Nephron progenitor cell (in vitro differentiated cells): ENCODE data around the gene PRXL2A.

Source experiments
- DNase-seq: peaks from one replicate; pipeline ENCODE4 v3.0.0; 2021
- H3K27ac Mint-ChIP-seq: 2 replicates; pipeline ENCODE4 v1.8.0; 2021; ENCODE audit warnings: mild to moderate bottlenecking, moderate library complexity, mixed read lengths
- H3K27me3 Mint-ChIP-seq: 2 replicates; pipeline ENCODE4 v1.8.0; 2021; ENCODE audit warnings: mild to moderate bottlenecking, low read depth, mixed read lengths; ENCODE audit not compliant: poor library complexity
- H3K36me3 Mint-ChIP-seq: 2 replicates; pipeline ENCODE4 v1.8.0; 2021; ENCODE audit warnings: low read depth, mixed read lengths
- H3K4me1 Mint-ChIP-seq: 2 replicates; pipeline ENCODE4 v1.8.0; 2021; ENCODE audit warnings: mixed read lengths
- H3K4me3 Mint-ChIP-seq: 2 replicates; pipeline ENCODE4 v1.8.0; 2021; ENCODE audit warnings: mild to moderate bottlenecking, moderate library complexity, mixed read lengths
- H3K9me3 Mint-ChIP-seq: 2 replicates; pipeline ENCODE4 v1.8.0; 2021; ENCODE audit warnings: mild to moderate bottlenecking, moderate library complexity, mixed read lengths
- TF ChIP-seq, protein P1 (sequence below): fragments of 200-600 bp; sonication (generic); IDR thresholded peaks from 2 replicates; pipeline ENCODE4 v1.5.0; 2021; ENCODE audit warnings: antibody characterized with exemption

PRXL2A gene

DNA sequence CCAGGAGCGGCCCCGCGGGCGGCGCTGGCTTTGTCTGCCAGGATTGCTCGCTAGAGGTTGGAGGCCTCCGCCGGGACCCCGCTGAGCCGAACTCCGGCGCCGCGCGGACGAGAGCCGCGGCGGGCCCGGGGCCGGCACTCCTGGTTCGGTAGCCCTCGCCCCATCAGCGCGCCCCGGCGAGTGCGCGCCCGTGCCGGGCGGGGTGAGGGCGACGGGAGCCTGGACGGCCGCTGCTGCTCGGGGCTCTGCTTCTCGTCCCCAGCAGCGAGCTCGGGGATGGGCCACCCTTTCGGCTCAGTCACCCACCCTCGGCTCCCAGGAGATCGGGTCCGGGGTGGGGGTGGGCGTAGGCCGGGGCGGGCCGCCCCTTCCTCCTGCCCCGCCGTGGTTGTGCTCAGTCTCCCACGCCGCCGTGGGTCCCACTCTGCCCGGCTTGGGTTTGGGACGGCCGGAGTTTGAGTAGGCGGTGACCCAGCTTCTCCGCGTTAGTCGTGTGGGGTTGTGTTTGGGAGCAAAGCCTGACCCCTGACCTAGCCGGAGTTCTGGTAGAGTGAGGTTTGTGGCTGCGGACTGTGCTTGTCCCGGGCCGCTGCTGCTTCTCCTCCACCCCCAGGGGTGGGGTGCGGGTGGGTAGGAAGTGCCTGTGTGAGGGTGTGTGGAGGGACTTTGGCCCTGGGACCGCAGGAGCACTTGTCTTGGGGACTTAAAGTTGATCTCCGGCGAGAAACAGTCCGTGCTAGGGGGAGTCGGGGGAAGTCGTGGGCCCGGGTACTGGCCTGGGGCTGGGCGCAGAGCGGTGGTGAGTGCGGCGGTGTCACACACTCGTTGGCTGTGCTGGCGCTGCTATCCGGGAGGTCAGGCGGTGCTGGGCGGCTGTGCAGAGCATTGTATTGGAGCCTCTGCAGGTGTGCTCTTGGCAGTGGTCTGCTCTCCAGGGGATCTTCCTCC is 46.4 kb downstream of the PRXL2A start:
- Mint-ChIP-seq H3K27me3 (peaks cover 3% of the 10 kb centered on the region), H3K27ac (peak overlapping the region; percentile 97), H3K4me1 (peaks cover 41% of the 10 kb centered on the region), H3K4me3 (peak overlapping the region; percentile 97), H3K36me3 (no peaks in the 10 kb centered on the region), H3K9me3 (no peaks in the 10 kb centered on the region)
- TF ChIP-seq, protein P1, sequence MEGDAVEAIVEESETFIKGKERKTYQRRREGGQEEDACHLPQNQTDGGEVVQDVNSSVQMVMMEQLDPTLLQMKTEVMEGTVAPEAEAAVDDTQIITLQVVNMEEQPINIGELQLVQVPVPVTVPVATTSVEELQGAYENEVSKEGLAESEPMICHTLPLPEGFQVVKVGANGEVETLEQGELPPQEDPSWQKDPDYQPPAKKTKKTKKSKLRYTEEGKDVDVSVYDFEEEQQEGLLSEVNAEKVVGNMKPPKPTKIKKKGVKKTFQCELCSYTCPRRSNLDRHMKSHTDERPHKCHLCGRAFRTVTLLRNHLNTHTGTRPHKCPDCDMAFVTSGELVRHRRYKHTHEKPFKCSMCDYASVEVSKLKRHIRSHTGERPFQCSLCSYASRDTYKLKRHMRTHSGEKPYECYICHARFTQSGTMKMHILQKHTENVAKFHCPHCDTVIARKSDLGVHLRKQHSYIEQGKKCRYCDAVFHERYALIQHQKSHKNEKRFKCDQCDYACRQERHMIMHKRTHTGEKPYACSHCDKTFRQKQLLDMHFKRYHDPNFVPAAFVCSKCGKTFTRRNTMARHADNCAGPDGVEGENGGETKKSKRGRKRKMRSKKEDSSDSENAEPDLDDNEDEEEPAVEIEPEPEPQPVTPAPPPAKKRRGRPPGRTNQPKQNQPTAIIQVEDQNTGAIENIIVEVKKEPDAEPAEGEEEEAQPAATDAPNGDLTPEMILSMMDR, result no peak
- peak; percentile 60 for DNase-seq

GRCh38 chr10:80455461-80456349 is 47.4 kb downstream of the PRXL2A start:
- Mint-ChIP-seq H3K4me1 (peaks cover 50% of the 10 kb centered on the region), H3K27me3 (peaks cover 3% of the 10 kb centered on the region), H3K4me3 (peak overlapping the region; percentile 97), H3K9me3 (no peaks in the 10 kb centered on the region), H3K27ac (peak overlapping the region; percentile 80), H3K36me3 (no peaks in the 10 kb centered on the region)
- TF ChIP-seq, protein P1, result no peak
- no peak for DNase-seq

- DNase-seq, result no peak
- Mint-ChIP-seq H3K36me3 (no peaks in the 10 kb centered on the region), H3K4me1 (peaks cover 70% of the 10 kb centered on the region), H3K9me3 (no peaks in the 10 kb centered on the region), H3K4me3 (no peak overlapping the region), H3K27ac (peak overlapping the region; percentile 86), H3K27me3 (peaks cover 3% of the 10 kb centered on the region)
- TF ChIP-seq, protein P1, result no peak
These were observed 49.4 kb downstream of the PRXL2A start for GRCh38 chr10:80457554-80458262.

GRCh38 chr10:80458263-80458625 is 49.9 kb downstream of the PRXL2A start:
- no peak for DNase-seq
- H3K9me3 Mint-ChIP-seq, result no peaks in the 10 kb centered on the region
- H3K4me1 Mint-ChIP-seq, result peaks cover 76% of the 10 kb centered on the region
- TF ChIP-seq, protein P1, result no peak
- H3K4me3 Mint-ChIP-seq, result no peak overlapping the region
- H3K27ac Mint-ChIP-seq, result peak overlapping the region; percentile 86
- no peaks in the 10 kb centered on the region for H3K36me3 Mint-ChIP-seq
- peaks cover 3% of the 10 kb centered on the region for H3K27me3 Mint-ChIP-seq

- Mint-ChIP-seq H3K9me3 (no peaks in the 10 kb centered on the region), H3K27ac (peak overlapping the region; percentile 55), H3K27me3 (peaks cover 2% of the 10 kb centered on the region), H3K4me3 (peak overlapping the region; percentile 12), H3K4me1 (peaks cover 79% of the 10 kb centered on the region), H3K36me3 (no peaks in the 10 kb centered on the region)
- TF ChIP-seq, protein P1, result no peak
- no peak for DNase-seq
These were observed 50.3 kb downstream of the PRXL2A start for GRCh38 chr10:80458638-80459037.
